CD4-positive, alpha-beta T cell treated with Interleukin-12 subunit alpha and Interleukin-12 subunit beta, for 1 hour (primary cell): Measurements from ENCODE around the gene RAP1GAP.

Experiments used
- DNase-seq: peaks from one replicate; pipeline ENCODE4 v3.0.0-alpha.2; 2020

The RAP1GAP gene

DNA sequence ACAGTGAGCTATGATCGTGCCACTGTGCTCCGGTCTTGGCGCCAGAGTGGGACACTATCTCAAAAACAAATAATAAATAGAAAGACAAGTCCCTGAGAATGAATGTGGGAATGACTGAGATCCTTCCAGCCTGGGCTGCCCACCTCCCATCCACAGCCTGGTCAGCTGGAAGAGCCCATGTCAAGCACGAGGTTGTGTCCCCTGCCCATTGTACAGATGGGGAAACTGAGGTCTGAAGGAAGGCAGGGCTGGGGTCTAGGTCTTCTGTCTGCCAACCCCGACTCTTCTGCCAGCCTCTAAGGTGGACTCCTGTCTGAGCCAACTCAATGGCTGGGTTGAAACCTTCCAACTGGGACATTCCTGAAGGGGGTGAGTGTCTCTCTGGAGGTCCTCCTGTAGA, 79.5 kb downstream of the RAP1GAP start:
- no peak for DNase-seq

DNA sequence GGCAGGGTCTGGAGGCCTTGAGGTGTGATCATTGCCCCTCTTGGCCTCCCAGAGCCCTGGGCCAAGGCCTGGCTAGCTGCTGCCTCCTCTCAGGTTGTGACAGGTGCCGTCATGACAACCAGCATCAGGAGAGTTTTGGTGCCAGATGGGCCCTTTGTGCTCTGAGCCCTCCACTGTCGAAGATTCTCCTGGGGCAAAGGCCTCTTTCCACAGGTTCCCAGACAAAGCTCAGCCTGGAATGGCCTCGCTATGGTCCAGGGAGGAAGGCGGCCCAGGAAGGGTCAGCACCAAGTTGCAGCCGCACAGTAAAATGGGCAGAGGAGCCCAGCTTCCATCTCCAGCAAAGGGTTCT, 81.6 kb downstream of the RAP1GAP start:
- no peak for DNase-seq

DNA sequence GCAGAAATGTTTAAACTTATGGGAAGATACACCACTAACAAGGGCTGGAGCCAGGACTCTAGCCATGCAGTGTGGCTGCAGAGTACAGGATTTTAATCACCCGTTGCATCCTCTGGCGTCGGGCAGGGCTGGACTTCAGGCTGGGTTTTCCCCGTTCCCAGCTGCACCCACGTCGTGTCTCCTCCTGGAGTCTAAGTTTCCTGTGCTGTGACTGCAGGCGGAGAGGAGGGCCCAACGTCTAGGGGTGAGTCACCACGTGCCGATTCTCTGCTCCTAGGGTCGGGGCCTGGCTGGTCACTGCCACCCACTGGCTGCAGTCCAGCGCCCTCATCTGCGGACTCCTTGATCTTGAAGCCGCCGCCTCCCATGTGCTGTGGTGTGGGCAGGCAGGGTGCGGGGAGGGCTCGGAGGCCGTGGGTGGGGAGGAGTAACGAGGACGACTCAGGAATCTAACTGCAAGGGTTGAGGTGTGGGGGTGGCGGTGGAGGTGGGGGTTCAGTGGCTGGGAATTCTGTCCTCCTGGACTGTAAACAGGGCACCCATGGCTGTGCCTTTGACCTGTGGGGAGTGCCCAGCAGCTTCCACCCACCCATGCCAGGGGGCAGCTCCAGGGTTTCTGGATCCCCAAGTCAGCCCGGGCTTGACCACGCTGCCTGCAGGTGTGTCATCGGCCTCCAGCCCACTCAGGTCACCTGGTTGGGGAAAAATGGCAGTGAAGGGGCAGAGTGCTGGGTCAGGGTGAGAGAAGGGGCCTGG, 82.1 kb downstream of the RAP1GAP start:
- DNase-seq = no peak

DNA sequence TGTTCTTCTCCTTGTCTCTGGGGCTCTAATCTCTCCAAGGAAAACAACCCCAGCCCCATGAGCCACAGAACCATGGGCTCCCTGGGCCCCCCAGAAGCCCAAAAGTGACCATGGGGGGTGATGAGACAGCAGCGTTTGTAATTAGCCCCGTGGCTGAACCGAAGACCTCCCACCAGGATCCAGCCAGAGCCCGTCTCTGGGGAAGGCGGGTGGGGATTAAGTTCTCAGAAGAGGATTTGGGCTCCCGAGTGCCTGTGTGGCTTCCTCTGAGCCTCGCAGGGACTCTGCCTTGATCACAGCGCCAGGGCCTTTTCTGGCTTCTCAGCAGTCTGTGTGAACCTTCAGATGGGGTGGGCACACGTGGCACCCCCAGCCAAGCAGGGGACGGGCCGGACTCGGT, 82.9 kb downstream of the RAP1GAP start:
- no peak for DNase-seq

- no peak for DNase-seq
Measured at GRCh38 chr1:21585037-21585436, 84.1 kb downstream of the RAP1GAP start.

DNA sequence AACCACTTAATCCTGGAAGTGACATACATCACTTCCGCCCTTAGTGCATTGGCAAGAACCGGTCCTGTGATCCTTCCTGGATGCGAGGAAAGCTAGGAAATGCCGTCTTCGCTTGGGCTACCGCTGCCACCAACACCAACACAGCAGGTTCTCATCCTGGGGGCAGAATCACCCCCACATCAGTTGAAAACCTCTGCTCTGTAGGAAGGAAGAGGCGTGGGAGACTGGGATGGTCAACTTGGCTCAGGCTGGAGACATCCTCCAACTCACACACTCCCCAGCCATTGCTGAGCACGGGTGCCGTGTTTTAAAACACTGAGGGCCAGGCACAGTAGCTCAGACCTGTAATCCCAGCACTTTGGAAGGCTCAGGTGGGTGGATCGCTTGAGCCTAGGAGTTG, 85.1 kb downstream of the RAP1GAP start:
- no peak for DNase-seq

DNA sequence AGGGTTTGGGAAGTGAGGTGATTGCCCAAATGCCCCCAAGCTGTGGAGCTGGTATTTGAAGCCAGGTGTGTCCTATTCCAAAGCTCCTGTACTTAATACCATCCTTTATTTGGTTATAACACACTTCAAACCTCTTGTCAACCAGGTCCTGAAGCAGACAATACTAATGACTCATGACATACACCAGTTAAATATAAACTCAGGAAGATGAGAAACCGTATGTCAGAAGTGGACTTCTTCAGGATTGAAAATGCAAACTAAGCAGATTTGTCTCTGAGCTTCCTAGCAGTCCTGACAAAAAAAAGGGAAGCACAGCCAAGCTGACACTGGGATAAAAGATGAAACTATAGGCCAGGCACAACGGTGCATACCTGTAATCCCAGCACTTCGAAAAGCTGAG, 89.4 kb downstream of the RAP1GAP start:
- DNase-seq = no peak

DNA sequence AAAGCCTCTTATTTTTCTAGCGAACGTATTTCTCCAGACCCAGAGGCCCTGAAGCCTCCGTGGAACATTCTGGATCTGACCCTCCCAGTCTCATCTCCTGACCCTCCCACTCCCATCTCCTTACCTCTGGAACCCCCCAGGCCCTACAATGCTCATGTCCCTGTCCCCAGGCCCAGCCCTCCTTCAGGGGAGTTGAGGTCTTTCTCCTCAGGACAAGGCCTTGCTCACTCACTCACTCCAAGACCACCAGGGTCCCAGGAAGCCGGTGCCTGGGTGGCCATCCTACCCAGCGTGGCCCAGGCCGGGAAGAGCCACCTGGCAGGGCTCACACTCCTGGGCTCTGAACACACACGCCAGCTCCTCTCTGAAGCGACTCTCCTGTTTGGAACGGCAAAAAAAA, 91.2 kb downstream of the RAP1GAP start:
- DNase-seq = no peak

GRCh38 chr1:21577324-21577723, 91.8 kb downstream of the RAP1GAP start:
- no peak for DNase-seq

- DNase-seq = no peak
Measured at GRCh38 chr1:21576798-21577187, 92.4 kb downstream of the RAP1GAP start.

GRCh38 chr1:21576031-21576797, 92.9 kb downstream of the RAP1GAP start:
- no peak for DNase-seq

DNA sequence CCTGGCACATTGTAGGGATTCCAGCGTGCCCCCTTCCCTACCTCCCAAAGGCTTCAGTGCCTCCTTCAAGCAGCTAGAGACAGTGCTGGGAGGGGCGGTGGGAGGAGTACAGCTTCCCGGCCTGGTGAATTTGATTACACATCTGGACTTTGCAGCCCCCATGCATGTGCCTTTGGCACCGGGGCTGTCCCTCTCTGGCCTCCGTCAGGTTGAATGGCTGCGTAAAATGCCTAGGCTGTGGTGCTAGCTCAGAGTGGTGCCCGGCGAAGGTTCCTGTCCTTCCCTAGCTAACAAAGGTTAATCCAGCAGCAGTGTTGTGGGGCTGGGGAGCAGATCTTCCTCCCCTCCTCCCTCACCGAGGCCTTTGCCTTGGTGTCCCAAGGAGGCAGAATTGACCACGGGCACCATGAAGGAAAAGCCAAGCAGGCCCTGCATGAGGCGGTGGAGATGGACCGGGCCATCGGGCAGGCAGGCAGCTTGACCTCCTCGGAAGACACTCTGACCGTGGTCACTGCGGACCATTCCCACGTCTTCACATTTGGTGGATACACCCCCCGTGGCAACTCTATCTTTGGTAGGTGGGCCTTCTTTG, 93.7 kb downstream of the RAP1GAP start:
- DNase-seq = no peak

DNA sequence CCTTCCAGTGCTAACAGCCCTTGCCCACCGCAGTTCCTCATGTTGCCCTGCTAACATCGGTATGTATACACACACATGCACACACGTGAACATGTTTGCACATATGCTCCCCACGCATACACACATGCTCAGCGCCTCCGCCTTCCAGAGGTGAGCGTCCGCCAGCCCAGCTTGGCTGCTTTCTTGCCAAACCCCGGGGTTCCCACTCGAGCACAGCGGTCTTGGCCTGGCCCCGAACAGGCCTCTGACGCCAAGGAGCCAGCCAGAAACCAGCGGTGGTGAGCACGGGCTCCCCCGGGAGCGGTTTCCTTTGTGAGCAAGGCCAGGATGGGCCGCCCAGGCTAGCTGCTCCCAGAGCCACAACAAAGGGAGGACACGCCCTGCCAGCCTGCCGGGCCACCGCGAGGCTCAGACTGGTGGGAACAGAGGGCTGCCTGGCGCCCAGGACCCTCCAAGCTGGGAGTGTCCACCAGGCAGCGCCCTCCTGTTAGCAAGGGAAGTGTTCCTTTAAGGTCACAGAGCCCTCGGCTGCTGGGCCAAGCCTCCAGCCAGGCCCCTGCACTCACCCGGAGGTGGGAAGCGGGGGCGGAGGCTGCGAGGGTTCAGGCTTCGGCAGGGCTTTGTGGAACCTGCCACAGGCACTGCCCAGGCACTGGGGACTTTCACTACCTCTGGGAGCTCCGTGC, 94.5 kb downstream of the RAP1GAP start:
- no peak for DNase-seq

- DNase-seq = no peak
Measured at GRCh38 chr1:21573971-21574465, 95.1 kb downstream of the RAP1GAP start.

DNA sequence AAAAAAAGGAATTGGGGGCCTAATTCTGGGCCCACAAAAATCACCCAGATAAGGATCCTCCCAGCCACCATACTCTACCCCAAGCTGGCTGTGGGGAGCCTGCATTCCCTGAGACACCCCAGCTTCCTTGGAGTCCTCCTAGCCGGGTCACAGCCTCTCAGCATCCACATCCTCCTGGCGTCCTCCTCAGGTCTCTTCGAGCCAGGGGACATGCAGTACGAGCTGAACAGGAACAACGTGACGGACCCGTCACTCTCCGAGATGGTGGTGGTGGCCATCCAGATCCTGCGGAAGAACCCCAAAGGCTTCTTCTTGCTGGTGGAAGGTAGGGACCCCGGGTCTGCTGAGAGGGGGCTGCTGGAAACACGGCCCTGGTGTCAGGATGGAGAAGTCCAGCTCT, 95.7 kb downstream of the RAP1GAP start:
- DNase-seq = no peak

DNA sequence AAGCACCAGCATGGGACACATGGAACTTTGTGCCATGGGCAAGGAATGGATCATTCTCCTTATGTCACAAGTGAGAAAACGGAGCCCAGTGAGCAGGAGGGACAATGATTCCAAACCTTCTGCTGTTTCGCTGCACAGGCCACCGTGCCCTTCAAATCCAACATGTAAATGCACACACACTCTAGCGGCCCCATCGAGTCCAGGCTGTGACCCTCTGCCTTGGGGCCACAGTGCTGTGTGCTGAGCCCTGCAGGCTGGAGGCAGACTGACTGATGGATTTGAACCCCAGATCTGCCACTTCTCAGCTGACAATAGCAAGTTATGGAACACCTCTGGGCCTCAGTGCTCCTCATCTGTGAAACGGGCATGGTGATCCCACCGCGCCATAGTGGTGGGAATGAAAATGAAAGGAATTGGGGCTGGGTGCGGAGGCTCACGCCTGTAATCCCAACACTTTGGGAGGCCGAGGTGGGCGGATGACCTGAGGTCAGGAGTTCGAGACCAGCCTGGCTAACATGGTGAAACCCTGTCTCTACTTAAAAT, 96.4 kb downstream of the RAP1GAP start:
- no peak for DNase-seq

DNA sequence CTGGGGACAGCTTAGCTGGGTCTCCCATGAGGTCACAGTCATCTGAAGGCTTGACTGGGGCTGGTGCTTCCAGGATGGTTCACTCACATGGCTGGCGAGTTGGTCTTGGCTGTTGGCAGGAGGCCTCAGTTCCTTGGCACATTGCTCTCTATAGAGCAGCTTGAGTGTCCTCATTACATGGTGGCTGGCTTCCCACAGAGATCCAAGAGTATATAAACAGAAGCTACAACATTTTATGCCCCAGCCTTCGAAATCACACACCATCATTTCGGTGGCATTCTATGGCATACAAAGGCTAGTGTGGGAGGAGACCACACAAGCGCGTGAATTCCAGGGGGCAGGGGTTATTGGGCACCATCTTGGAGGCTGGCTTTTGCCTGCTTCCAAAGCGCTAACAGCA, 96.9 kb downstream of the RAP1GAP start:
- DNase-seq = no peak

DNA sequence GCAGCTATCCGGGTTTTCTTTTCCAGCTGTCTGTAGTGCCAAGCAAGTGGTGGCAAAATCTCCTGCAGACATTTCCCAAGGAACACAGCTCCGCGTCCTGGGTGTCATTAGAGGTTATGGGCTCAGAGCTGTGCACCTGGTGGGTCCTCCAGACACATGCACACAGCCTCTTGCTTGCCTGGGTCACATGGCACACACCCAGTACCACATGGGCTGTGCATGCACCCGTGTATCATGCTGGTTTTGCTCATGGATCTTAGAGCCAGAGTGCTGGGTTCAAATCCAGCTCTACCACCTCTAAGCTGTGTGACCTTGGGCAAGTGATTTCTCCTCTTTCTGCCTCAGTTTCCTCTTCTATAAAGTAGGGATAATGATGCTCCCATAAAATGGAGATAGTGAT, 98.3 kb downstream of the RAP1GAP start:
- no peak for DNase-seq

- no peak for DNase-seq
Measured at GRCh38 chr1:21570528-21570875, 98.7 kb downstream of the RAP1GAP start.

GRCh38 chr1:21569820-21570527, 99.2 kb downstream of the RAP1GAP start:
- DNase-seq = no peak

- no peak for DNase-seq
Measured at GRCh38 chr1:21568809-21569385, 100.3 kb downstream of the RAP1GAP start.
